Measurements from ENCODE around the gene UBE2E3. TPM values are rescaled to one million over a fixed set of nuclear protein-coding genes. Genes with fewer than 3 reads are reported as not detected.

UBE2E3 gene
- total RNA-seq, 2 donors from 2014 or later, result 43.1 to 52.5 TPM

GRCh38 chr2:180991820-180992219 is 11.4 kb downstream of the UBE2E3 start:
- H3K4me3 ChIP-seq, result no peak overlapping the region
- no peak overlapping the region for H3K9ac ChIP-seq (ENCODE audit: low read depth in 2 of 2, low read length in 2 of 2)
- no peak for TF ChIP-seq CTCF (IDR thresholded peaks at IDR 0.05)
- no peak overlapping the region for H3K27ac ChIP-seq
- no peaks in the 10 kb centered on the region for H3K27me3 ChIP-seq
- H3K4me1 ChIP-seq, result no peaks in the 10 kb centered on the region
- no peaks in the 10 kb centered on the region for H3K36me3 ChIP-seq
- intact Hi-C loops (cut with DNase I), result no loop called here
- H3K9me3 ChIP-seq, result no peaks in the 10 kb centered on the region
- no peak for DNase-seq

- intact Hi-C loops (cut with DNase I), result no loop called here
- no peak overlapping the region for H3K4me3 ChIP-seq
- TF ChIP-seq CTCF (IDR thresholded peaks at IDR 0.05), result no peak
- H3K36me3 ChIP-seq, result no peaks in the 10 kb centered on the region
- no peak overlapping the region for H3K9ac ChIP-seq (ENCODE audit: low read depth in 2 of 2, low read length in 2 of 2)
- no peak for DNase-seq
- H3K27ac ChIP-seq, result no peak overlapping the region
- H3K9me3 ChIP-seq, result no peaks in the 10 kb centered on the region
- H3K27me3 ChIP-seq, result no peaks in the 10 kb centered on the region
- H3K4me1 ChIP-seq, result no peaks in the 10 kb centered on the region
Measured at GRCh38 chr2:180992994-180993393, 12.6 kb downstream of the UBE2E3 start.

GRCh38 chr2:180999274-180999964 is 19.0 kb downstream of the UBE2E3 start:
- no peaks in the 10 kb centered on the region for H3K27me3 ChIP-seq
- H3K9me3 ChIP-seq, result no peaks in the 10 kb centered on the region
- no peak overlapping the region for H3K4me3 ChIP-seq
- intact Hi-C loops (cut with DNase I), result no loop called here
- no peak for DNase-seq
- no peaks in the 10 kb centered on the region for H3K36me3 ChIP-seq
- H3K4me1 ChIP-seq, result no peaks in the 10 kb centered on the region
- H3K27ac ChIP-seq, result no peak overlapping the region
- TF ChIP-seq CTCF (IDR thresholded peaks at IDR 0.05), result no peak
- H3K9ac ChIP-seq (ENCODE audit: low read depth in 2 of 2, low read length in 2 of 2), result no peak overlapping the region

- Histone ChIP-seq H3K27ac (no peak overlapping the region), H3K4me3 (no peak overlapping the region), H3K27me3 (no peaks in the 10 kb centered on the region), H3K9me3 (no peaks in the 10 kb centered on the region), H3K4me1 (no peaks in the 10 kb centered on the region), H3K36me3 (no peaks in the 10 kb centered on the region), H3K9ac (ENCODE audit: low read depth in 2 of 2, low read length in 2 of 2) (no peak overlapping the region)
- DNase-seq, result no peak
- intact Hi-C loops (cut with DNase I), result no loop called here
- no peak for TF ChIP-seq CTCF (IDR thresholded peaks at IDR 0.05)
Measured at GRCh38 chr2:181004647-181005325, 24.4 kb downstream of the UBE2E3 start.

GRCh38 chr2:181005326-181005655 is 24.9 kb downstream of the UBE2E3 start:
- H3K27me3 ChIP-seq, result no peaks in the 10 kb centered on the region
- no peaks in the 10 kb centered on the region for H3K9me3 ChIP-seq
- TF ChIP-seq CTCF (IDR thresholded peaks at IDR 0.05), result no peak
- H3K4me1 ChIP-seq, result no peaks in the 10 kb centered on the region
- no peak for DNase-seq
- no peak overlapping the region for H3K4me3 ChIP-seq
- intact Hi-C loops (cut with DNase I), result no loop called here
- H3K27ac ChIP-seq, result no peak overlapping the region
- no peaks in the 10 kb centered on the region for H3K36me3 ChIP-seq
- no peak overlapping the region for H3K9ac ChIP-seq (ENCODE audit: low read depth in 2 of 2, low read length in 2 of 2)
